ENCODE data around the gene CCDC183.
A peak's percentile ranks its signal among the peaks of the same experiment; 100 is the strongest.
"Not testable (repeated sequence)": the region's sequence is repeated elsewhere in the genome, so short reads cannot be mapped to it uniquely, and the experiment has no call there.

Gene CCDC183

GRCh38 chr9:136760834-136761544 lies 35.1 kb upstream of the CCDC183 start:
- not testable (repeated sequence) for DNase-seq

- DNase-seq: no peak
Observed at GRCh38 chr9:136761545-136761981, 34.6 kb upstream of the CCDC183 start.

DNA sequence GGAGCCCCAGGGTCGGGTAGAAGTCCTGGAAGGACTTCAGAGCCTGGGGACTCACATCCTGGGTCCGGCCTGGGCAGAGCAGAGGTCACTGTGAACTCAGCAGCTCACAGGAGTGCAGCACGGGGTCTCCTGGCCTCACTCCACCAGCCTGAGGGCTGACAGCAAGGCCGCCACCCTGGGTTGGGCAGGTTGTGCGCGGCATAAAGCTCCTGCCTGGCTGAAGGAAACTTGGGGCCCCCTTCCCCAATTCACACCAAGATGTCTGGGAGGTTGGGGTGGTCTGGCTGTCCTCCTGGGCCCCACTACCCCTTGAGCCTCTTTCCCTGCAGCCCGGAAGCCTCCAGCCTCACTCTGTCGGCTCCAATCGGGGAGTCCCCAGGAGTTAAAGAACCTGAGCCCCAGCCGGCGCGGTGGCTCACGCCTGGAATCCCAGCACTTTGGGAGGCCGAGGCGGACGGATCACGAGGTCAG lies 33.9 kb upstream of the CCDC183 start:
- no peak for DNase-seq

DNA sequence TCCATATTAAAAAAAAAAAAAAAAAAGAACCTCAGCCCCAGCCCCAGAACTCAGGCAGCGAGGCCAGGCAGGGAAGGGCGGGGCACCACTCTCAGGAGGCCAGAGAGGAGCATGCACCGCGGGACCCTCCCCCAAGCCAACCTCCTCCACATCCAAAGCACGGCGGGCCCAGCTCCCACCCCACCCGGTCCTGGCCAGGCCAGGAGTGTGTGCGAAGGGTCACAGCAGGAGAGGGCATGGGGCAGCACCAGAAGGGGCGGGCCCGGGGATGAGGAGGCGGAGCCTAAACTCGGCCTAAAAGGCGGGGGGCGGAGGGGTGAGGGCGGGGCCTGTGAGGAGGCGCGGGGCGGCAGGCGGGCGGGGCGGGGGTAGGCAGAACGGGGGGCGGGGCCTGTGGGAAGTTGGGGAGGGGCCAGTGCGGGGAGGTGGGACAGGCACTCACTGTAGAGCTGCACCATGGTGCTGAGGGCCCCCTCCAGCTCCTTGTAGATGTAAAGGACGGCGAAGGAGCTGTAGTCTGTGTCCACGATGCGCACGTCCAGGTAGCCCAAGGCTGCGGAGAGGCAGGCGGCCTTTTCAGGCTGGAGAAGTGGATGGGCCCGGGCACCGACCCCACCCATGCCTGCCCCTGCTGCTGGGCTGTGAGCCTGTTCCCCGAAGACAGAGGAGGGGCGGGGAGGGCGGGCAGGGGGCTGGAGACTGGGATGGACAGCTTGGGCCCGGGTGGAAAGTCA lies 33.1 kb upstream of the CCDC183 start:
- no peak for DNase-seq

GRCh38 chr9:136763649-136764035 lies 32.5 kb upstream of the CCDC183 start:
- no peak for DNase-seq

GRCh38 chr9:136764301-136764891 lies 31.7 kb upstream of the CCDC183 start, which contains the start of gene LCN15:
Gene LCN15 (minus strand): TSS chr9:136764518. CDS start chr9:136764488, 30 bp downstream.
- DNase-seq: no peak

GRCh38 chr9:136765041-136765440 lies 31.1 kb upstream of the CCDC183 start:
- DNase-seq: no peak

- DNase-seq: not testable (repeated sequence)
Observed at GRCh38 chr9:136765745-136766409, 30.3 kb upstream of the CCDC183 start.

GRCh38 chr9:136766410-136767120 lies 29.6 kb upstream of the CCDC183 start:
- peak; percentile 63 for DNase-seq

- DNase-seq: peak; percentile 29
Observed at GRCh38 chr9:136769710-136770191, 26.4 kb upstream of the CCDC183 start.

DNA sequence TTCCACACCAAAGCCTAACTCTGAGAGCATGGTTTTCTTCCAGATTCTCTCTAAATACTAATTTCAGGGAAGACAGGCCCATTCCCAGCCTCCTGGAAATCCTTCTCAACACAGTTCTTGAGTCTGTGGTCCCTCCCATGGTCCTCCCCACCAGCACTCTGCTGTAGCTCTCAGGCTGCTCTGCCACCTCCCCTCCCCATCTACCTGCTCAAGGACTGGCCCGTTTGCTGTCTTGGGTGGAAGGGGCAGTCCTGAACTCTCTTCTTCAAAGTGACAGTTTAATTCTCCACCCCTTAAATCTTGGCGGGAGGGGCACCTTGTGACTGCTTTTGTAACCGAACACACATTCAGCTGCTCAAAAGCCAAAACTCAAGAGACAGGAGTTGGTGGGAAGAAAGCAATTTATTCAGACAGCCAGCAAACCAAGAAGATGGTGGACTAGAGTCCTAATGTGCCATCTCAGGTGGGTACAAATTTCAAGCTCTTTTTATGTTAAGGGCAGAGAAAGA lies 24.2 kb upstream of the CCDC183 start:
- DNase-seq: no peak

DNA sequence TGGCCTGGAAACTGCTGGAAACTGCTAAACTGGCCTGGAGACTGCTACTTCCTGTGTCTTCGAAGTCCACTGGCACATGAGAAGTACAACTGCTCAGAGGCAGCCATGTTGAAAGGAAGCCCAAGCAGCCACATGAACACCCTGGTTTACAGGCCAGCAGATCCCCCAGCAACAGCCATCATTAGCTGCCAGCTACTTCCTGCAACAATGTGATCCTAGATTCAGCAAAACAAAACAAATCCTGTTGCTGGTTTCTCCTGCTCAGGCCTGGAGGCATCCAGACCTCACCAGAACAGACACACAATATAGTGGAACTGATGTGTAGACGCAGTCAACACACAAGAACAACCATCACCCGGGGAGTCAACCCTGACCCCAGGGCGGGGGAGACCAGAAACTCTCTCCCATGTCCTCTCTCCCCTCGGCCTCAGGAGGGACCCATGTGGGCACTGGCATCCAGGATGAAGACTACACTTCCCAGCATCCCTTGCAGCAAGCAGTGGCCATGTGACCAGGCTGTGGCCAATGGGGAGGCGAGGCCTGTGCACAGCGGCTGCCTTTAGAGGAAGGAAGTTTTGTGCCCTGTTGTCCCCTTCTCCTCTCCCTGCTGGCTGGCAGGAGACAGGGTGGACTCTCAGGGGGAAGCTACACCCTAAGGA lies 22.6 kb upstream of the CCDC183 start:
- no peak for DNase-seq

- DNase-seq: no peak
Observed at GRCh38 chr9:136774416-136775045, 21.6 kb upstream of the CCDC183 start.

DNA sequence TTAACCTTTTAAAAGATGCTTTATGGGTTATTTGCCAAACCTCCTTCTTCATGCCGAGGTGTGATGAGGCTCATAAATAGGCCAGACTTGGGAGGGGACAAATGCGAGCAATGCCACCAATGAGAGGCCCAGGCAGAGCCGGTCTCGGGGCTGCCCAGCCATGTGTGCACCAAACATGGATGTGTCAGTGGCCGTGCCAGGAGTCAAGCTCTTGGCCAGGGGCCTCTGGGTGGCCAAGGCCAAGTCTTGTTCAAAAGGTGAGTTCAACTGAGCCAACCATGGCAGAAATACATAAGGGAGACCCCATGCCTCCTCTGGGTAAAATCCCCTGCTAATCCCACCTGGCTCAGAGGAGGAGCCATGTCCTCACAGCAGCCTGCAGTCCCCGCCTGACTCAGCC lies 20.9 kb upstream of the CCDC183 start:
- no peak for DNase-seq

DNA sequence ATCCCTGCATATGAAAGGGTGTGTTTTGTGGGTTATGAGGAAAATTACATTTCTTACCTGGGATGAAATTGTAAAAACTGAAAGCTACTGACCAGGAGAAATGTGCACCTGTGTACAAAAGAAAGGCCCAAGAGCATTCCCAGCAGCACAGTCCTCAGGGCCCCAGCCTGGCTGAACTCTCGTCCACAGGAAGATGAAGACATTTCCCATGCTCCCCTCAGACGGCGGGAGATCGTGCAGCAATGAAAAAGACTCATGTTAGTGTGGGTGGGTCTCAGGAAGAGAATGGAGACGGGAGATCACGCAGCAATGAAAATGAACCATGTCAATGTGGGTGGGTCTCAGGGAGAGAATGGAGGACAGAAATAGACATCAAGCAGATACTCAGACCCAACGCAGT lies 19.2 kb upstream of the CCDC183 start:
- no peak for DNase-seq

DNA sequence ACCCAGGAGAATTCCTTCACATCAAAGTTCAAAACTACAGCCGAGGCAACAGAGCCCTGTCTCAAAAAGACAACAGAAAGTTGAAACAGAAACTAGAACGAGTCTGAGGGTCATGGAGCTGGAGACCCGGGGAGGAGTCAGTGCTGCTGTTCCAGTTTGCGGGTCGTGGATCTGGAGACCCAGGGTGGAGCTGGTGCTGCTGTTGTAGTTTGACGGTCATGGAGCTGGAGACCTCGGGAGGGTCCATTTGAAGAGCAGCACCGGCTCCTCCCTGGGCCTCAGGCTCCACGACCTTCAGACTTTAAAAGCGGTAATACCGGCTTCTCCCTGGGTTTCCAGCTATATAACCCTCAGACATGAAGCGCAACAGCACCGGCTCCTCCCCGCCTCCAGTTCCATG lies 18.8 kb upstream of the CCDC183 start:
- no peak for DNase-seq

- no peak for DNase-seq
Observed at GRCh38 chr9:136779808-136780207, 16.3 kb upstream of the CCDC183 start.

- no peak for DNase-seq
Observed at GRCh38 chr9:136782452-136782851, 13.7 kb upstream of the CCDC183 start.

- DNase-seq: no peak
Observed at GRCh38 chr9:136784249-136784996, 11.7 kb upstream of the CCDC183 start.

DNA sequence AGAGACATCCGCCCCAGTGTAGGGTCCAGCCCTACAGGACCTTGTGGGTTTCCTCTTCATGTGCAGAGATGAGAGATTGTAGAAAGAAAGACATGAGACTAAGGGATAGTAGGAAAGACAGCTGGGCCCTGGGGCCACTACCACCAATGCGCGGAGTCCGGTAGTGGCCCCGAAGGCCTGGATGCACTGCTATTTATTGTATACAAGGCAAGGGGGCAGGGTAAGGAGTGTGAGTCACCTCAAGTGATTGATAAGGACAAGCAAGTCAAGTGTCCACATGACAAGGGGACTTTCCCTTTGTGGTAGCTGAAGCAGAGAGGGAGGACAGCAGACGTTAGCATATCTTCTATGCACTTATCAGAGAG lies 11.2 kb upstream of the CCDC183 start:
- DNase-seq: peak; percentile 65
